Midbrain (tissue), 1 donor: ENCODE data around the gene SNPH.

ENCODE experiments used
- DNase-seq: peaks from one replicate; lab custom pipeline; 2025; lab: John Stamatoyannopoulos, UW

The SNPH gene

GRCh38 chr20:1307171-1307570, 41.1 kb downstream of the SNPH start:
- no peak for DNase-seq

- no peak for DNase-seq
These were observed 41.5 kb downstream of the SNPH start for GRCh38 chr20:1307571-1307971.

- DNase-seq, result no peak
These were observed 42.1 kb downstream of the SNPH start for GRCh38 chr20:1308067-1308701.

GRCh38 chr20:1308702-1309095, 42.6 kb downstream of the SNPH start:
- no peak for DNase-seq

- no peak for DNase-seq
These were observed 43.3 kb downstream of the SNPH start for GRCh38 chr20:1309439-1309847.

GRCh38 chr20:1310071-1310470, 44.0 kb downstream of the SNPH start:
- peak; percentile 20 for DNase-seq

GRCh38 chr20:1310506-1311190, 44.6 kb downstream of the SNPH start:
- no peak for DNase-seq

GRCh38 chr20:1312308-1312707, 46.2 kb downstream of the SNPH start:
- no peak for DNase-seq

- no peak for DNase-seq
These were observed 46.8 kb downstream of the SNPH start for GRCh38 chr20:1312904-1313235.

- peak; percentile 85 for DNase-seq
These were observed 47.3 kb downstream of the SNPH start for GRCh38 chr20:1313236-1313964.

GRCh38 chr20:1315804-1316203, 49.7 kb downstream of the SNPH start:
- no peak for DNase-seq

GRCh38 chr20:1317545-1318255, 51.6 kb downstream of the SNPH start:
- DNase-seq, result no peak

- no peak for DNase-seq
These were observed 53.0 kb downstream of the SNPH start for GRCh38 chr20:1319051-1319450.

GRCh38 chr20:1319462-1319861, 53.4 kb downstream of the SNPH start:
- DNase-seq, result no peak

- DNase-seq, result no peak
These were observed 53.9 kb downstream of the SNPH start for GRCh38 chr20:1320016-1320415.

GRCh38 chr20:1320902-1321653, 55.0 kb downstream of the SNPH start:
- no peak for DNase-seq

- DNase-seq, result no peak
These were observed 55.5 kb downstream of the SNPH start for GRCh38 chr20:1321654-1321939.

GRCh38 chr20:1322511-1323245, 56.6 kb downstream of the SNPH start:
- no peak for DNase-seq

GRCh38 chr20:1323256-1323655, 57.2 kb downstream of the SNPH start:
- DNase-seq, result no peak

GRCh38 chr20:1323830-1324597, 57.9 kb downstream of the SNPH start:
- no peak for DNase-seq
